MCF 10A (cell line): ENCODE measurements around the gene PEX7. TPM values are rescaled to one million over a fixed set of nuclear protein-coding genes. Genes with fewer than 3 reads are reported as not detected.
"Not testable (repeated sequence)": the region's sequence is repeated elsewhere in the genome, so short reads cannot be mapped to it uniquely, and the experiment has no call there.

ENCODE experiments used
- BruUV-seq: library from RNA; stranded (reverse); fragments of 400-500 nt; replicated peaks from 2 replicates; lab custom pipeline; 2021; lab: Mats Ljungman, UMichigan
- CTCF ChIA-PET: fragments of 300-600 bp; sonication (Branson Sonifier 250); formaldehyde crosslinking; extraction: SDS; loops from one replicate; lab custom pipeline; 2021; ENCODE audit warnings: antibody characterized with exemption, inconsistent platforms; lab: Yijun Ruan, JAX
- POLR2A ChIA-PET: fragments of 300-600, 350-650 bp; sonication (Branson Sonifier 250); formaldehyde crosslinking; extraction: SDS; loops from one replicate; lab custom pipeline; 2020; ENCODE audit warnings: antibody characterized with exemption, inconsistent platforms; lab: Yijun Ruan, JAX
- DNase-seq: peaks from one replicate; pipeline ENCODE4 v3.0.0-alpha.2; 2018; ENCODE audit not compliant: unreplicated experiment
- H3K27ac Mint-ChIP-seq: one replicate; pipeline ENCODE4 v1.8.0; 2022; ENCODE audit warnings: mild to moderate bottlenecking, low read depth, mixed read lengths; ENCODE audit not compliant: unreplicated experiment
- H3K27me3 Mint-ChIP-seq: one replicate; pipeline ENCODE4 v1.8.0; 2022; ENCODE audit warnings: mixed read lengths; ENCODE audit not compliant: insufficient read depth, unreplicated experiment
- H3K36me3 Mint-ChIP-seq: one replicate; pipeline ENCODE4 v1.8.0; 2022; ENCODE audit warnings: mild to moderate bottlenecking, moderate library complexity, mixed read lengths; ENCODE audit not compliant: insufficient read depth, unreplicated experiment
- H3K4me1 Mint-ChIP-seq: one replicate; pipeline ENCODE4 v1.8.0; 2022; ENCODE audit warnings: mixed read lengths; ENCODE audit not compliant: insufficient read depth, unreplicated experiment
- H3K4me3 Mint-ChIP-seq: one replicate; pipeline ENCODE4 v1.8.0; 2022; ENCODE audit warnings: mild to moderate bottlenecking, moderate library complexity, mixed read lengths; ENCODE audit not compliant: unreplicated experiment
- H3K9me3 Mint-ChIP-seq: one replicate; pipeline ENCODE4 v1.8.0; 2022; ENCODE audit warnings: mixed read lengths; ENCODE audit not compliant: unreplicated experiment
- intact Hi-C: fragments of 100-400 bp; cut with micrococcal nuclease; formaldehyde crosslinking; loops from 2 replicates; pipeline ENCODE4 v1.14.1; 2022
- total RNA-seq: library from RNA; stranded (reverse); gene quantifications from 2 replicates; pipeline ENCODE4 v1.2.3, GENCODE V29; 2022
- TF ChIP-seq, protein P1 (sequence below): fragments of 200-600 bp; IDR thresholded peaks from one replicate; pipeline ENCODE4 v1.8.0; 2022; ENCODE audit warnings: antibody characterized with exemption, mild to moderate bottlenecking; ENCODE audit not compliant: unreplicated experiment

PEX7 gene
- total RNA-seq, 1 experiment from 2014 or later, result 6.0 TPM

DNA sequence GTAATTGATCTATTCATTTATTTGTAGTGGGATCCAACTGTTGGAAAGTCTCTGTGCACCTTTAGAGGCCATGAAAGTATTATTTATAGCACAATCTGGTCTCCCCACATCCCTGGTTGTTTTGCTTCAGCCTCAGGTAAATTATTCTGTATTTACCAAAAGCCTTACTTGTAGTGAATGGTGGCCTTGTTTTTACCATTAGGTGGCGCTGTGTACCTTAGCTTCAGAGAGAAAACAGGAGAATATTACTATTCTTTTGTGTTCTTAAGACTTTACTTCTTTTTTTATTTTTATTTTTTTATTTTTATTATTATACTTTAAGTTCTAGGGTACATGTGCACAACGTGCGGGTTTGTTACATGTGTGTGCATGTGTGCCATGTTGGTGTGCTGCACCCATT lies 23.7 kb downstream of the PEX7 start:
- ChIA-PET POLR2A (interaction anchor here (0.9 to 2.0 kb wide), 4 partner anchors 21 to 167 kb away, joined by 3 to 10 read pairs (median 4); partner anchors contain the start of gene PEX7), CTCF (interaction anchor here (0.7 to 2.2 kb wide), 22 partner anchors 10 to 320 kb away, joined by 3 to 9 read pairs (median 5); partner anchors contain the start of gene MAP3K5)
- intact Hi-C loops, result loop anchor here (2.0 to 5.0 kb wide), 5 partner anchors 123 to 796 kb away; no protein-coding TSS in a partner anchor
- TF ChIP-seq, protein P1, sequence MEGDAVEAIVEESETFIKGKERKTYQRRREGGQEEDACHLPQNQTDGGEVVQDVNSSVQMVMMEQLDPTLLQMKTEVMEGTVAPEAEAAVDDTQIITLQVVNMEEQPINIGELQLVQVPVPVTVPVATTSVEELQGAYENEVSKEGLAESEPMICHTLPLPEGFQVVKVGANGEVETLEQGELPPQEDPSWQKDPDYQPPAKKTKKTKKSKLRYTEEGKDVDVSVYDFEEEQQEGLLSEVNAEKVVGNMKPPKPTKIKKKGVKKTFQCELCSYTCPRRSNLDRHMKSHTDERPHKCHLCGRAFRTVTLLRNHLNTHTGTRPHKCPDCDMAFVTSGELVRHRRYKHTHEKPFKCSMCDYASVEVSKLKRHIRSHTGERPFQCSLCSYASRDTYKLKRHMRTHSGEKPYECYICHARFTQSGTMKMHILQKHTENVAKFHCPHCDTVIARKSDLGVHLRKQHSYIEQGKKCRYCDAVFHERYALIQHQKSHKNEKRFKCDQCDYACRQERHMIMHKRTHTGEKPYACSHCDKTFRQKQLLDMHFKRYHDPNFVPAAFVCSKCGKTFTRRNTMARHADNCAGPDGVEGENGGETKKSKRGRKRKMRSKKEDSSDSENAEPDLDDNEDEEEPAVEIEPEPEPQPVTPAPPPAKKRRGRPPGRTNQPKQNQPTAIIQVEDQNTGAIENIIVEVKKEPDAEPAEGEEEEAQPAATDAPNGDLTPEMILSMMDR, result peak; percentile 53
- BruUV-seq, result no TSS peak
- Mint-ChIP-seq H3K36me3 (peaks cover 14% of the 10 kb centered on the region), H3K9me3 (peaks cover 13% of the 10 kb centered on the region), H3K27ac (no peak overlapping the region), H3K4me3 (no peak overlapping the region), H3K4me1 (peaks cover 9% of the 10 kb centered on the region), H3K27me3 (no peaks in the 10 kb centered on the region)
- DNase-seq, result peak; percentile 63

DNA sequence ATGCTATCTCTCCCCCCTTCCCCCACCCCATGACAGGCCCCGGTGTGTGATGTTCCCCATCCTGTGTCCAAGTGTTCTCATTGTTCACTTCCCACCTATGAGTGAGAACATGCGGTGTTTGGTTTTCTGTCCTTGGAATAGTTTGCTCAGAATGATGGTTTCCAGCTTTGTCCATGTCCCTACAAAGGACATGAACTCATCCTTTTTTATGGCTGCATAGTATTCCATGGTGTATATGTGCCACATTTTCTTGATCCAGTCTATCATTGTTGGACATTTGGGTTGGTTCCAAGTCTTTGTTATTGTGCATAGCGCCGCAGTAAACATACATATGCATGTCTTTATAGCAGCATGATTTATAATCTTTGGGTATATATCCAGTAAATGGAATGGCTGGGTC lies 24.1 kb downstream of the PEX7 start:
- CTCF ChIA-PET, result interaction anchor here (0.7 to 1.6 kb wide), 8 partner anchors 16 to 230 kb away, joined by 3 to 5 read pairs (median 4); partner anchors contain the start of gene MAP3K5
- Mint-ChIP-seq H3K9me3 (peaks cover 13% of the 10 kb centered on the region), H3K36me3 (peaks cover 14% of the 10 kb centered on the region)
- H3K27me3 Mint-ChIP-seq, DNase-seq, BruUV-seq, H3K27ac Mint-ChIP-seq, POLR2A ChIA-PET, H3K4me1 Mint-ChIP-seq, H3K4me3 Mint-ChIP-seq: not testable (repeated sequence)
- intact Hi-C loops, result loop anchor here (2.0 to 5.0 kb wide), 5 partner anchors 122 to 796 kb away; no protein-coding TSS in a partner anchor

DNA sequence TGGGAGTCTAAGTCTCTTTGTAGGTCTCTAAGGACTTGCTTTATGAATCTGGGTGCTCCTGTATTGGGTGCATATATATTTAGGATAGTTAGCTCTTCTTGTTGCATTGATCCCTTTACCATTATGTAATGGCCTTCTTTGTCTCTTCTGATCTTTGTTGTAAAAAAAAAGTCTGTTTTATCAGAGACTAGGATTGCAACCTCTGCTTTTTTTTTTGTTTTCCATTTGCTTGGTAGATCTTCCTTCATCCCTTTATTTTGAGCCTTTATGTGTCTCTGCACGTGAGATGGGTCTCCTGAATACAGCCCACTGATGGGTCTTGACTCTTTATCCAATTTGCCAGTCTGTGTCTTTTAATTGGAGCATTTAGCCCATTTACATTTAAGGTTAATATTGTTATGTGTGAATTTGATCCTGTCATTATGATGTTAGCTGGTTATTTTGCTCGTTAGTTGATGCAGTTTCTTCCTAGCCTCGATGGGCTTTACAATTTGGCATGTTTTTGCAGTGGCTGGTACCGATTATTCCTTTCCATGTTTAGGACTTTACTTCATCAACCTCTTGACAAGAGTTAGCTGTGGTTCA lies 27.7 kb downstream of the PEX7 start:
- not testable (repeated sequence) for H3K4me3 Mint-ChIP-seq, H3K27me3 Mint-ChIP-seq, H3K4me1 Mint-ChIP-seq, BruUV-seq, DNase-seq, H3K27ac Mint-ChIP-seq
- ChIA-PET CTCF (interaction anchor here (0.7 kb wide), 1 partner anchor 52 kb away, joined by 4 read pairs; no protein-coding TSS in a partner anchor), POLR2A (interaction anchor here (1.0 to 1.1 kb wide), 2 partner anchors 9 to 196 kb away, joined by 3 to 6 read pairs; no protein-coding TSS in a partner anchor)
- peaks cover 13% of the 10 kb centered on the region for H3K9me3 Mint-ChIP-seq
- intact Hi-C loops, result loop anchor here (5.0 kb wide), 3 partner anchors 227 to 792 kb away; no protein-coding TSS in a partner anchor
- peaks cover 19% of the 10 kb centered on the region for H3K36me3 Mint-ChIP-seq

DNA sequence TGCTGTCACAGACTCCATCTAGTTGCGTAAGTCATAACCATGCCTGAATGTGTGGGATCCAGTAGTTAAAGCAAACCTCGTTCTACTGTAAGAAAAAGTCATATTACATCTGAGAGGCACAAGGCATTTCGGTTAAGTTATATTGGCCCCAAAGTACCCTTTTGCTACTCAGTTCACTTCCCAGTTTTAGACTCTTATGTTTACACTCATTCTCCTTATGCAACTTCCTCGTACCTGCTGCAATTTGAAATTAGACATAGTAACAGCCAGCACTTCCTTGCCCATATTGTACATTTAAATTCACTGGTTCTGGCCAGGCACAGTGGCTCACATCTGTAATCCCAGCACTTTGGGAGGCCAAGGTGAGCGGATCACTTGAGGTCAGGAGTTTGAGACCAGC lies 37.0 kb downstream of the PEX7 start:
- no peaks in the 10 kb centered on the region for H3K27me3 Mint-ChIP-seq
- no peak overlapping the region for H3K27ac Mint-ChIP-seq
- TF ChIP-seq, protein P1, result no peak
- ChIA-PET POLR2A (interaction anchor here (1.1 to 1.4 kb wide), 2 partner anchors 9 to 38 kb away, joined by 3 to 7 read pairs; no protein-coding TSS in a partner anchor), CTCF (interaction anchor here (0.9 kb wide), 2 partner anchors 67 to 154 kb away, joined by 3 to 4 read pairs; partner anchors contain the start of gene MAP3K5)
- H3K36me3 Mint-ChIP-seq, result peaks cover 4% of the 10 kb centered on the region
- no peak for DNase-seq
- no peak overlapping the region for H3K4me3 Mint-ChIP-seq
- H3K9me3 Mint-ChIP-seq, result no peaks in the 10 kb centered on the region
- no TSS peak for BruUV-seq
- intact Hi-C loops, result no loop called here
- peaks cover 6% of the 10 kb centered on the region for H3K4me1 Mint-ChIP-seq

DNA sequence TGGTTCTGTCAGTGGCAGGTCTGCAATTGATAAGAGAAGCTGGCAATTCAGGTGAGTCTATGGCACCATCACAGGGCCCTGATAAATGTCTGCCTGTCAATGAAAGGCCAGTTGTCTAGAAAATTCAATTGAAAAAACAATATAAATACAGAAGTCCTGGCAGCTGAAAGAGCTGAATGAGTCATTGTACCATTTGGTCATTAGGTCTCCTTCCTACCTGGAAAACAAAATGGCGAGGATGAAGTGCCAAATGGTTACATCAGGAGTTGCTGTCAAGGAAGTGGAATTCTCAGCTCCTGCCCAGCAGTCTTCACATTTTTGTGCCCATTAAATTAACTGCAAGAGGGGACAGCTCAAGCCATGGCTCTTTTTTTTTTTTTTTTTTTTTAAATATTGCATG lies 37.7 kb downstream of the PEX7 start:
- peak; percentile 9 for DNase-seq
- H3K9me3 Mint-ChIP-seq, result no peaks in the 10 kb centered on the region
- intact Hi-C loops, result no loop called here
- no peak overlapping the region for H3K4me3 Mint-ChIP-seq
- TF ChIP-seq, protein P1, result no peak
- ChIA-PET CTCF (interaction anchor here (0.6 to 0.9 kb wide), 3 partner anchors 68 to 1144 kb away, joined by 3 read pairs; partner anchors contain the start of gene MAP3K5), POLR2A (no interaction called here)
- H3K27ac Mint-ChIP-seq, result no peak overlapping the region
- peaks cover 4% of the 10 kb centered on the region for H3K36me3 Mint-ChIP-seq
- peaks cover 6% of the 10 kb centered on the region for H3K4me1 Mint-ChIP-seq
- H3K27me3 Mint-ChIP-seq, result no peaks in the 10 kb centered on the region
- BruUV-seq, result no TSS peak
